NOMO-1 treated with DMSO at 0.1 percent for 48 hours (cell line): ENCODE data around the gene SRRM4.

Experiments
- DNase-seq: peaks from one replicate; lab custom pipeline; 2025; ENCODE audit not compliant: unreplicated experiment; lab: John Stamatoyannopoulos, UW

Gene SRRM4, protein sequence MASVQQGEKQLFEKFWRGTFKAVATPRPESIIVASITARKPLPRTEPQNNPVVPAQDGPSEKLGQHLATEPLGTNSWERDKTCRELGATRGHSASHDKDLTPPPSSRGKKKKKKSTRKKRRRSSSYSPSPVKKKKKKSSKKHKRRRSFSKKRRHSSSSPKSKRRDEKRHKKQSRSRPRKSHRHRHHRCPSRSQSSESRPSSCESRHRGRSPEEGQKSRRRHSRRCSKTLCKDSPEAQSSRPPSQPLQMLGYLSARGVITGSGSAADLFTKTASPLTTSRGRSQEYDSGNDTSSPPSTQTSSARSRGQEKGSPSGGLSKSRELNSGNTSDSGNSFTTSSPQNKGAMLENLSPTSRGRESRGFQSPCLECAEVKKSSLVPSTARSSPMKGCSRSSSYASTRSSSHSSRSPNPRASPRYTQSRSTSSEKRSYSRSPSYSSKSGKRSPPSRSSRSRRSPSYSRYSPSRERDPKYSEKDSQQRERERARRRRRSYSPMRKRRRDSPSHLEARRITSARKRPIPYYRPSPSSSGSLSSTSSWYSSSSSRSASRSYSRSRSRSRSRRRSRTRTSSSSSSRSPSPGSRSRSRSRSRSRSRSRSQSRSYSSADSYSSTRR

DNA sequence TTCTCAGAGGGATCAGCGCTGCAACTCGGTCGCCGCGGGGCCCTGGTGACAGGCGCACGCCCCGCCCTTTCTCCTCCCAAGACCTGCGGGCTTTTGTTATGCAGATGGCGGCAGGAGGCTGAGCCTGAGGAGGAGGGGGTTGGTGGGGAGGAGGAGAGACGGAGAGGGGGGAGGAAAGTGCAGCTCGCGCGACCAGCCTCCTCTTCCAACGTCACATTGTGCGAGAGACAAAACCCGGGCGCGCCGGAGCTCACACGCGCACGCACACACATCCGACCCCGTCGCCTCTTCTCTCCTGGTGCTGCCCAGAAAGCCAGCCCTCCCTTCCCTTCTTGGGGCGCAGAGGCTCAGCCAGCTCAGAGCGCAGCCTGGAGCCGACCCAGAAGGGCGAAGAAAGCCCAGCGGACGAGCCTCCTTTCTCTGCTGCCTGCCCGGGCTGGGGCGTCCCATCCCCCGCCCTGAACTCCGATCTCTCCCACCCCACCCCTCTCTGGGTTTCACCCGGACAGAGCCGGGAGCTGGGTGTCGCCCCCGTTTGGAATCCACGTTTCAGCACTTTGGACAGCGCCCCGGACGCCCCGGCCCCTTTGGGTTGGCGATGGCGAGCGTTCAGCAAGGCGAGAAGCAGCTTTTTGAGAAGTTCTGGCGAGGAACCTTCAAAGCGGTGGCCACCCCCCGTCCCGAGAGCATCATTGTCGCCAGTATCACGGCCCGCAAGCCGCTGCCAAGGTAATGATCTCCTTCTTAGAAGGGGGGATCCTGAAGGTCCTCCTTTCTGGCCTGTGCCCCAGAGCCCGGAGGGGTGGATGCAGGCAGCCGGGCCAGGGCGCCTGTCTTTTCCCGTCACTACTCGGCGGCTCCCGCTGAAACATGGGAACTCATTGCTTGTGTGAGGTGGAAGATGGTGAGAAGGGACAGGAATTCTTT, at the start of gene SRRM4:
Gene SRRM4, plus strand, starts transcription at position 257 of the 927 bp plus-strand sequence. Its CDS starts 342 bp downstream, at position 599.
- no peak for DNase-seq

DNA sequence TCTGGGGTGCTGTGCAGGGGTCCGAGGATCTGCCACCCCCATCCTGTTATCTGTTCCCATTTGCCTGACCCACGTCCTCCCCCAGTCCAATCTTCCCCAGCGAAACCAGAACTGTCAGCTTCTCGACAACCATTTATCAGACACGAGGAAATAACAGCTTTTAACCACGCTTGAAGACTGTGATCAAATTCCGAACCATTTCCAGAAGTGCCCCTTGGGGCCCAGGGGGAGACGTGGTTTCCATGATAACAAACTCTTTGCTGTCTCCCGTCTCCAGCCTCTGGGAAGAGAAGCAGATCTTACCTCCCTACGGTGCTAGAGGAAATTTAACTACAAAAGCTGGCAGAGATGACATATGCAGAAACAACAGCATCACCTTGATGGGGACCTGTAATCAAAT, 35.1 kb upstream of the SRRM4 start:
- no peak for DNase-seq

DNA sequence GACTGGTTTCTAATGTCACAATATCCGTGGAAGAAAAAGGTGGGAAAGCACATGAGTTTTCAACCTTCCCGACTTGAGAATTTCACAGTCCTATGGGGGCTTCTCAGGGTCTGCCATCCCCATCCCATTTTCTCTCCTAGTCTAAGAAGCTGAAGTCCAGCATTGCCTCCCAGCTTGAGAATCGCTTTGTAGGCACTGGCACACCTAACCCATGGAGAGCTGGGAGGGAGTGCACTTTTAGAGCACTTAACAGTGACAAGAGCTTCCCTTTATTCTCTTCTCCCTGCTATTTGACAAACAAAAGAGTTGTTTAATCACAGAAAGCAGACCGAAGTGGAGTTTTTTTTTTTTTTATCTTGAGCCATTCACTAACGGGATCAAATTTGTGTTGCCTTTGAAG, 22.8 kb upstream of the SRRM4 start:
- DNase-seq = no peak

DNA sequence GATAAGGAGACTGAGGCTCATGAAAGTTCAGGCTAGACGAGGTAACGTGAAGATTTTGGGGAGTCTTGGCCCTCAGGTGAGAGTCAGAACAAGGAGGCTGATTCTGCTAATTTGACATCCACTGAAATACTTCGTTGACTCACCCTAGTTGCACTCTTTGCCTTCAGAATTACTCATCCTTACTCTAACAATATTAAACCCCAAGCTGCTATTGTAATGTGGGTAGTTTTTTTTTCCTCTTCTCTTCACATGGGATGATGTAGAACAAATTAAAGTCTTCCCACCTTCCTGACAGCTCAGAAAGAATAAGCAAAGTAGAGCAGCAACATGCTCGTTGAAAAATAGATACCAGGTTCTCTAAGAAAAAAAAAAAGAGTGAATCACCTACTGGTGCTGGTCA, 22.0 kb upstream of the SRRM4 start:
- DNase-seq = no peak

DNA sequence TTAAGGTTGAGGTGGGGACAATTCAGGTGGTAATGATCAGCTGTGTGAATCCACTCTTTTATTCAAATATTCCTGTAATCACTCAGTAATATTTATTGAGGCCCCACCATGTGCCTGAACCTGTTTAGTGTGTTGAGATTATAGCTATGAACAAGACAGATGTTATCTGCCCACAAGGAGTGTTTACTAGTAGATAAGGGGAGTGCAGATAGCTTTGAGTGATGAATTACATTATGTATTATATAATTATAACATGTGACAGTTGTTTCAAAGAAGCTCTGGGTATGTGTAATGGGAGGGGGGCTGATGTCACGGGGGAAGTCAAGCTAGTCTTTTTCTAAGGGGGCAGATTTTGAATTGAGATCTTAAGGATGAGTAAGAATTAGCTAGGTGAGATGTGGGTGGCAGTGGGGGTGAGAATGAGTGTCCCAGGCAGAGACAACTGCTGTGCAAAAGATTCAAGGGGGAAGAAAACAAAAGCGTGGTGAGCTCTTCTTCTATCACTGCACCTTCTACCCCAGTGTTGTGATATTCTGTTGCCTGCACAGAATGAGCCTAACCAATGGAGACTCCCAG, 21.3 kb upstream of the SRRM4 start:
- no peak for DNase-seq

DNA sequence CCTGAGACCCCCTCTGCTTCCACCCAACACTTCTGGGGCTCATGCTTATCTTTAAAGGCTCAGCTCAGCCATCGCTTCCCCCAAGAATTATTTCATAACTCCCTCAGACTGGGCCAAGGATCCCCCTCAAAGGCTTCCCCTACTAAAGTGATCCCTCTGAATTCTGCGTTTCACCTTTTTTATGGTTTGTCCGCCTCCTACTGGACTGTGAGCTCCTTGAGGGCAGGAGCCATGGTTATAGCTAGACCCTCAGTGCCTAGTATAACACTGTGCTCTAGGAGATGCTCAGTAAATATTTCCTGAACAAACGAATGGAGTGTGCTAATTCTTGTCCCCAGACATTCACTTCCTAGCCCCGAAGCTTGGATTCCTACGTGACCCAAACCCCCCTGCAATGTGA, 20.5 kb upstream of the SRRM4 start:
- DNase-seq = no peak

DNA sequence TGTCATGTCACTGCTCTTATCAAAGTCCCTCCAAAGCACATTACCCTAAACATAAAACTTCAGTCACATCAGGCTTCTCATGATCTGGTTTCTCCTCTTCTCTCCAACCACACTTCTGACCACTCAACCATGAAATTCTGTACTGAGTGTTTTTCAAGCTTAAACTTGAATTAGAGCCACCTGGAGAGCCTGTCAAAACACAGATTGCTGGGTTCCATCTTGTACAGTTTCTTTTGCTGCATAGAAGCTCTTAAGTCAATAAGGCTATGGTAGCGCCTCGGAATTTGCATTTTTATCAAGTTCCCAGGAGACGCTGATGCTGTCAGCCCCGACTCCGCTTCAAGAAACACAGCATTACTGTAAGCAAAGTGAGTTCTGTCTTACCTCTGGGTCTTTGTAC, 16.4 kb upstream of the SRRM4 start:
- no peak for DNase-seq

DNA sequence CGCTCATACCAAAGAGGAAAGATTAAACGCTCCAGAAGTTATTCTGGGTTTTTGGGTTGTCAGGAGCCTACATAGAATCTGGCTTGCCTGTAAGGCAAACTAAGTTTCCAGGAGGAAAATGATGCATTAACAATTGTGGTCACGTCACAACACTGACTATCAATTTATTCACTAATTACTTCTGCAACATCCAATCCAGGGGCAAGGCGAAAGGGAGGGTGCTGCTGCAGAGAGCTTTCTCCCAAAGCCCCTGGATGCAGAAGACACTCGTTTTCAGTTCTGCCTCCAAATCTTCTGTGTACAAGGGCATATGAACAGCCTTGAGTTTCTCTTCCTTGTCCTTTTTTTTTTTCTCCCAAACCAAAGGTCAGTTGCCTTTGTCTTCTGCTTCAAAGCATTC, 10.5 kb upstream of the SRRM4 start:
- no peak for DNase-seq

DNA sequence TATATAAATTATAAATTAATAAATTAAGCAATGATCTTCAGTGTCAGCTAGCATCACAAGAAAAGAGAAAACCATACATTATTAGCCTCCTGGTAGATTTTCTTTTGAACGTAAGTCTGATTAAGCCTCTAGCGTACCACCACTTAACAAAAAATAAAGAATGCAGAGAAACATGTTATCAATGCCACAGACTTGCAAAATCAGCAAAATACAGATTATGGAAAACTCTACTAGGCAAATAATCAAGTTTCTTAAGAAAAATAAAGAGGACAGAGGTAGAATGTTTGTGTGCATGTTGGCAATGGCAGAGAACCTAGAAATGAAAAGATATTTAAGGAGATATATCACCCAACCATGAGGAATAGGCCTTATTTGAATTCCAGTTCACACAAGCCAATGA, 8.4 kb upstream of the SRRM4 start:
- no peak for DNase-seq

DNA sequence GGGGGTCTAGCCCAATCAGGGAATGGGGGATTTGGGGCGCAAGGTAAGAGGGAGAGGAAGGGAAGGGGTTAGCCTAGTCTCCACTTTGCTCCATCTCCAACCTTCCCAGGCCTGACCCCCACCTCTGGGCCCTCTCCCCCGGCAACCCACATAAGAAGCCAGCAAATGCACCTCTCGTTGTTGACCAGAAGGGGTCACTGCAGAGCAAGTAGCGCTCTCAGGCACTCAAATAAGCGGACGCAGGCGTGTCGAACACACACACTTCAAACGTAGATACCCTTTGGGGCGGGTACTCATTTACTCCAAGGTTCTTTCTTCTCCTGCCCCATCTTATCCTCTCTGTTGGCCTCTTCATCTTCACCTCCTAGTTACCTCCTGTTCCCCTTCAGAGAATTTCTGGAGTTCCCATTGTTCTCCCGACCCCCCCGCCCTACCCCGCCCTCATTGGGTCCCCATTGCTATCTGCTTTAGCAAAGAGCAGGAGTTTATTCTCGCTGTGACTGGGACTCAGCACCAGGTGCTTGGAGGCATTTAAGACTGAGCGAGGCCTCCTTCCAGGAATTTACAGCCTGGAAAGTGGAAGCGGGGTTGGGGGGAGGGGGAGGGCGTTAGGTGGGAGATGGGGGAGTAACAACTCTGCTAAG, 1.5 kb upstream of the SRRM4 start:
- DNase-seq = peak; percentile 25

DNA sequence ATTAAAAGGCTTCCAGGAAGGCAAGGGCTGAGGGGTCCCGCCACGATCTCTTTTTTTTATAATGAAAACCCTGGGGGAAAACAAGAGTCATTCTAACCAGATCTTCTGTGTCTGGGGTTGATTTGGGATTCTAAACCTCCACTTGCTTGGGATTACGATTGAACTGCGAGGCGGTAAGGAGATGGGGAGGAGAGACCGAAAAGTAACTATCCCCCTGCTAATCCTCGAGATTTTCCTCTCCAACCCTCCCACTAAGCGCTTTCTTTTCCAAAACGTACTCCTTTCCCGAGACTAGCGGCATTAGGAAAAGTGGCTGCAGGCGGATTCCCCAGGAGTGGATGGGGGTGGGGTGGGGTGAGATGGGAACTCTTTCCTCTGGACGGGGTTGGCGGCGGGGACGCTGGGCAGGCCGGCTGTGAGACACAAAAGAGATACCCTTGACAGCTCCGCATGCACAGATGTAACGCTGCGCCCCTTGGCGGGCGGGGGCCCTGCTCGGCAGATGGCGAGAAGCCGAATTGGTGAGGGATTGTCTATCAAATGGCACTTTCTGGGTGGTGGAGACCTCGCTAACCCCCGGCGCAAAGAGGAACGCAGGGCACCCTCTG, 830 bp upstream of the SRRM4 start:
- DNase-seq = no peak

DNA sequence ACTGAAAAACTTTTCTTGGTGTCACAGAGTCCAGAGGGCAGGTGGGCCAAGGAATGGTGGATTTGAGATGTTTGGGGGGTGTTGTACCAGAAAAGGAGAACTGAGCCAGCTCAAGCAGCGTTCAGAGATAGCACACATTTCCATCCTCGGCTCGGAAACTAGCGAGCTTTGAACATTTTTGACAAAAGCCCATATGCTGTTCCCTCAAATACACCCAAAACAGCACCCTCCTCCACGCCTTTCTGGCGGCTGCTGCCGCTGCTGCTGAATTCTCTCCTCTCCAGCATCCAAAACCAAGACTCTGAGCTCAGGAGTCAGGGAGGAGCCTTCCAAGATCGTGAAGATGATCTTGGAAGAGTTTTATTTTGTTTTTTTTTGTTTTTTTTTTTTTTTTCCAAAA, 961 bp downstream of the SRRM4 start:
- no peak for DNase-seq

DNA sequence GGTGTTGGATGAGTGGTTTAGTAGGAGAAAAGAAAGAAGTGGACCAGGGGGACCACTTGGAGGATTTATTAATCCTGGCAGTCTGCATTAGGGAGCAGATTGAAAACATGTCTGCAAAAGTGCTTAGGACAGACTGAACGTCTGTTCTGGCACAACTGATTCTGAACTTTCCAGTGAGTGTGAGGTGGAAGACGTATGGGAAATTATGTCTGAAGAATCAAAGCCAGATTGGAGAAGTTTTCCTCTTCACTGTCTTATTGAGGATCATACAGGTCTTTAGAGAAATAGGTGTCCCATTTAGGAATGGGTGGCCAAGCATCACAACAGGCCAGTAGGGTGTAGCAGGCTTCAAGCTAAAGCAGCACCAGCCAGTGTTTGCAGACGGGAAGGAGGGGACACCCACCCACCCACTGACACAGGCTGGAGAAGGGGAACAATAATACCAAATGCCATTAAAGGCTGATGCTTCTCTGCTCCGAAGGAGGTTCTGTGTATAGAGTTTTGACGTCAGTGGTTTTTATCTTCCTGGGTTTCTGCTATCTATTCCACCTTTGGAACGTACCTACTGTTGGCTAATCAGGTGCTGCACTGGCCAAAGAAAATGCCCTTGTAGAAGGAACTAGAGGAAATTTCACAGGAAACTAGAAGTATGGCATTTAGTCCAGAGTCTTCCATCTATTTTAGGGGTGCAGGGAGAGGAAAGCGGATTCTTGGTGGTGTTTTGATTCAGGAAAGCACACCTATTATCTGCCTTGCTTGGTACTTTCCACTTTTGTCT, 1.8 kb downstream of the SRRM4 start:
- DNase-seq = no peak

DNA sequence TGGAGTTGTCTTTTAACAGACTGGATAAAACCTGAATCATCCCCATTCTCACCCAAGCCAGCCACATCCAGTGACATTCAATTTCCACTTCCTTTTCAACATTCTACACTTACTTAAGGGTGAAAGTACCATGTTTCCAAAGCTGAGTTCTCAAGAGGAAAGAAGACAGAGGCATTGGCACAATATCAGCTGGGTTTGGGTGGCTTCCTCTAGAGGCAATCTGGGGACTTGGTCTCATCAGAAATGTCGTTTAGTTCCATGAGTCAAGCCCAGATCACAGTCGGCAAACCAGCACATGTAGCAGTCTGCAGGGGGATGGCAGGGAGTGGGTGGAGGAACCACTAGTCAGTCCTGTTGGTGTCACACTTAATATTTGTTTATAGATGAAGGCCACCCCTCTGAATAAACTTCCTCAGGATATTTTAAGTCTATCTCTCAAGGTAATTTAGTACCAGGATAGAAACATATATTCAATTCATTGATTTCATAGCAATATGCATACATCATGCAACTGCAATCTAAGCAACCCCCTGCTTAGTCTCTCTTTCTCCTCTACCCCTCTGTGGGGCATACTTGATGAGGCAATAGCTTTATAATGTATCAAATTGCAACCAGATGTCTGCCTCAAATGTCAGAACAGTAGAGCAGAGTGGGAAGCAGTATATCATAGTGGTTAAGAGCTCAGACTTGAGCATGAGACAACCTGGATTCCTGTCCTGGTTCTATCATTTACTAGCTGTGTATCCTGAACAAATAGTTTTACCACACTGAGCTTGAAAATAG, 3.0 kb downstream of the SRRM4 start:
- no peak for DNase-seq

DNA sequence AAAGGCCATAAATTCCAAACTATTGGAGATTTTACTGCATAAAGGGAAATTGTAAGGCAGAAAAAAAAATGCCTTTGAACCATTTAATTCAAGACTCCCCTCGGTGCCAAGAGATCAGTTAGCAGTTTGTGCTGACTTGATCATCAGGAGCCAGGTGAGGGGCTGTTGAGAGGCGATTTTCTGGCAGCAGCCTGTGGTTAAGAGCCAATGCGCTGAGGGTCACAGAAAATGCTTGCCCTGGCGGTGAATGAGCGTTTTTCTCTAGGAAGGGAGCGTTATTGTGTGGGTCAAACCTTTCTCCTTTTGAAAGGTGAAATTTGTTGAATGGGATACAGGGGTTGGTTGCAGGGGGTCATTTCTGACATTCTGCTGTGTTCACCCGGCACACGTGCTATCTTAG, 4.7 kb downstream of the SRRM4 start:
- DNase-seq = no peak

DNA sequence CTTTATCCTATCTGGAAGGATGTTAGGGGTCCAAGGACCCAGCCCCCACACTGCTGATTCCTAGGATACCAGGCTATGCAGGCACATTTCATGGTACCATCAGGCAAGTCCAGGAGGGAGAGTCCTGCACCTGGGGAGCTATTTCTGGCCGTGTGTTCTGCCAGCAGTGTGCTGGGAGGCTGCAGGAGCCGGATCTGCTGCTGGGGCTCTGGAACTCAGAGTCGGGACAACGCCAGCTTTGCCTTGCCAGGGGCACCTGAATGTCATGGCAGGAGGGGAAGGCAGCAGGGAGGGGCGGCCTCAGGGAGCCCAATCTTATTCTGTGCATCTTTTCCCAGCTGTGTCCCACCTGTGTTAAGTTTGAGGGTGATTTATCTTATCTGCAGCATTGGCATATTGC, 17.8 kb downstream of the SRRM4 start:
- DNase-seq = no peak

DNA sequence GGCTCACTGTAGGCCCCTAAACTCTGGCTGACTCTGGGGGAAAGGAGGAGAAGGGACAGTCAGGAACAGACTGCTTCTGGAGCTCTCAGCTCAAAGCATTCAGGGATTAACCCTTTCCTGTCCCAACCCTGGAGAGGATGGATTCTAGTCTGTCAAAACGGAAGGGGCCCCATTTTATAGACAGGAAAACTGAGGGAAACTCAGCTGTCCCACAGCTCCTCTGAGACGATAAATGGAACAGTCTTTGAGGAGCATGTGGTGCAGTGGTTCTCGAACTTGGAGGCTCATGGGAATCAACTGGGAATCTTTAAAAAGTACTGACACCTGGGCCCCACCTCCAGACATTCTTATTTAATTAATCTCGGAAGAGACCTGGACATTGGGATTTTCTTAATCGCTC, 23.7 kb downstream of the SRRM4 start:
- no peak for DNase-seq

DNA sequence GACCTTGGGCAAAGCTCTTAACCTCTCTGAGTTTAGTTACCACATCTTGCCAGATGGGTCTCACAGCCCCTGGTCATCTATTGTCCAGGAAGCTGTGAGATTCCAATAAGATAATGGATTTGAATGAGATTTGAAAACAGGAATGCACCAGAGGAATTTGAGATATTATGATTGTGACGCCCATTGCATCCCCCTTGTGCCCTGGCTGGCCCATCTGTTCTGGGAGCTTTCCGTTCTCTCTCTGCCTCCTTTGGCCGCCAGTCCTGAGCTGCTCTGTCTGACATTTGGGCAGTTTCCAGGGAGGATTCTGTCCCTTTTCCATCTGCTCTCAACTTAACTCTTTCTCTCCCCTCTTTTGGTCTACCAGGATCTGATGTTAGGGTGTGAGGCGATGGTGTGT, 24.6 kb downstream of the SRRM4 start:
- no peak for DNase-seq

DNA sequence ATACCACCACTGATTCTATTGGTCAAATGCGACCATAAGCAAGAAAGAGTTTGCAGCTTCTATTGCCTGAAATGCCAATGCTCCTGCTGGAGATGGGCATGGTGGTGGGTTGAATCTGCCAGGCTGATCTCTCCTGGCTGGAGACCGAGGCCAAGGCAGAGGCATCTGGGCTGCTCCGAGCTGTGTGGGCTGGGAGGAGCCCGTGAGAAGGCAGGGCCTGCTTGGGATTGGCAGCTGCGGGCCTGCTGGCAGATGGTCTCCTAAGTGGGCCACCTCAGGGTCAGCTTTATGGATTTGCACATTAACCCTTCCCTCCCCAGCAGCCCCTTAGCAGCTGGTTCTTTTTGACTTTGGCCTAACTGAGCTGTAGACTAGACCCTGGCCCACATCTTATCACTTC, 25.4 kb downstream of the SRRM4 start:
- DNase-seq = no peak
